SK-N-MC (cell line): ENCODE results near the gene RASSF8.

Experiments
- DNase-seq: peaks from one replicate; pipeline ENCODE4 v3.0.0-alpha.2; 2011; ENCODE audit warnings: low read depth, low spot score
- H3K27ac ChIP-seq: fragments of 200-600 bp; sonication (generic); 2 replicates; pipeline ENCODE4 v1.5.1; 2016; ENCODE audit warnings: mixed run types
- H3K36me3 ChIP-seq: fragments of 200-600 bp; sonication (generic); 2 replicates; pipeline ENCODE4 v1.6.1; 2017; ENCODE audit warnings: antibody characterized with exemption, low read length, mixed read lengths; ENCODE audit not compliant: insufficient read depth
- H3K4me3 ChIP-seq: fragments of 200-600 bp; sonication (generic); 2 replicates; pipeline ENCODE4 v1.5.1; 2016
- H3K9ac ChIP-seq: fragments of 200-600 bp; sonication (generic); 2 replicates; pipeline ENCODE4 v1.8.0; 2017; ENCODE audit warnings: mixed run types, mixed read lengths; ENCODE audit not compliant: insufficient read length
- H3K9me3 ChIP-seq: fragments of 200-600 bp; sonication (generic); 2 replicates; pipeline ENCODE4 v1.6.1; 2017; ENCODE audit warnings: low read depth, mild to moderate bottlenecking, antibody characterized with exemption, low read length, moderate library complexity, mixed read lengths
- EZH2 ChIP-seq: fragments of 200-600 bp; sonication (generic); IDR thresholded peaks from one replicate; pipeline ENCODE4 v1.6.1; 2017; ENCODE audit warnings: antibody characterized with exemption
- FOXP2 ChIP-seq: optimal IDR thresholded peaks from 2 replicates; pipeline ENCODE3; 2011; ENCODE audit warnings: mild to moderate bottlenecking, moderate library complexity; ENCODE audit not compliant: insufficient read depth; ENCODE audit errors: extremely low read length, control extremely low read depth
- POLR2AphosphoS5 ChIP-seq: IDR thresholded peaks from 2 replicates; pipeline ENCODE4 v1.6.1; 2012; ENCODE audit warnings: mild to moderate bottlenecking, low read depth, low read length, borderline replicate concordance

The RASSF8 gene

DNA sequence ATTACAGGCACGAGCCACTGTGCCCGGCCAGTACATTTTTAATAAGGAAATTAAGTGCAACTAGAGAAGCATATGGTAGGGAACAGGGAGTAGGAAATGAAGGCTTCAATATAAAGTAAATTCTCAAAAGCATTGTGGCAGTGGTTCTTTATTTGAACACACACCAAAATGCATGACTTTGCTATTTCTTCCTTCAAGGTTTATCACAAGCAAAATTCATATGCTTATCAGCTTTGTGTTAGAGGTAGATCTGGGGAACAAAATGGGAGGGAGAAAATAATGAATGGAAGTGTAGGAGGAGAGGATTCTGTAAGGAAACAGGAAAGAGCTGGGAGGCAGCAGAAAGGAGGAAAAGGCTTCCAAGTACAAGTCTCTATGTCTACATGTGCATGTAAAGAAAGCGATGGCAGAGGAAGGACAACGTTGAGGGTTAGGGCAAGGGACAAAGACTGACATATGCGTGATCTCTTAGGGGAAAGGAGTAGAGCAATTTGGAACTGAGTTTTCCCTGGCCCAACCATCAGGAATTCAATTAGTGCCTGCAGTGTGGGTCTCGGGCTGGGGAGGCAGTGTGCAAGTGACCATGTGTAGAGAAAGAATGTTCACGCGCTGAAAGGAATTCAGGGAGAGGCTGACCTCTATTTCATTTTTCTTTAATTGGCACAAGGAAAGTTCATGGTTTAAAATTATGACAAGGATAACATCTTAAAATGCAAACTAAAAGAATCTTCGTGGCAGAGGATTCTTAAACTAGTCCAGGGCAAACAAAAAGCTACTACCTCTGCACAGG lies 22.9 kb upstream of the RASSF8 start:
- H3K9ac ChIP-seq, result no peak overlapping the region
- no peak for DNase-seq
- no peak overlapping the region for H3K4me3 ChIP-seq
- TF ChIP-seq EZH2 (no peak), POLR2AphosphoS5 (no peak), FOXP2 (no peak)
- H3K9me3 ChIP-seq, result no peaks in the 10 kb centered on the region
- no peak overlapping the region for H3K27ac ChIP-seq
- H3K36me3 ChIP-seq, result no peaks in the 10 kb centered on the region

DNA sequence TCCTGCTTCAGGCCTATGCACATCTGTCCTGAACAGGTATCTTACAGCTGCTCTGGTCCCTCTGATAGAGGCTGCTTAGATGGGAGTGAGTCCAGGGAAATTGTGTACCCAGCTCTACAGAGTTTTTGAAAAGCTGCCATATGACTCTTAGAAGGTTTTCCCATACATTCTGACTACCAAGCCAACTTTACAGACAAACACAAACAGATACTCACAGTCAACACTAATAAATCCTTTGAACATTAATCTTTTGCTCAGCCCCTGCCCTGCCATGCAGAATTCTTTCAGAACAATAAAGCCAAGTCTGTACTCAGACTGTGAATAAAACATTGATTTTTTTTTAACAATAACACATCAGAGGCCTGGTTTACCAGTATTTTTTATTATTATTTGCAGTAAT lies 21.4 kb upstream of the RASSF8 start:
- no peak overlapping the region for H3K27ac ChIP-seq
- H3K9me3 ChIP-seq, result no peaks in the 10 kb centered on the region
- H3K9ac ChIP-seq, result no peak overlapping the region
- no peaks in the 10 kb centered on the region for H3K36me3 ChIP-seq
- H3K4me3 ChIP-seq, result no peak overlapping the region
- TF ChIP-seq POLR2AphosphoS5 (no peak), EZH2 (no peak), FOXP2 (no peak)
- DNase-seq, result no peak

DNA sequence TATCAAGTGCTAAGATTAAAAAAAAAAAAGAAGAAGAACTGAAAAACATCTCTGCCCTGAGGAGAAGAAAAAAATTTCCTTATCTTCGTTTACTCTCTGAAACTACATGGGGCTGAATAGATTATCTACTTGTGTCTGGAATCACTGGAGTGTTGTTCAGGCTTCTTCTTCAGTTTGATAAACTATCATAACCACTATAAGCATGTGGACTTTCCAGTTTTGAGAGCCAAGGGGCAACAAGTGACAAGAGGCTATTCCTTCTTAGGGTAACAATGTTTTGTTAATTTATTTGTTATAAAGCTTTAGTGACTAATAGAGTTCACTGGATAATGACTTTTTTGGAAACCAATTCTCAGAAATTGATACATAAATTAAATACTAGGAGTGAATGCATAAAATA lies 19.9 kb upstream of the RASSF8 start:
- H3K4me3 ChIP-seq, result no peak overlapping the region
- H3K27ac ChIP-seq, result no peak overlapping the region
- no peak for DNase-seq
- no peak for TF ChIP-seq FOXP2
- TF ChIP-seq POLR2AphosphoS5, result no peak
- TF ChIP-seq EZH2, result no peak
- no peaks in the 10 kb centered on the region for H3K36me3 ChIP-seq
- H3K9me3 ChIP-seq, result no peaks in the 10 kb centered on the region
- no peak overlapping the region for H3K9ac ChIP-seq

DNA sequence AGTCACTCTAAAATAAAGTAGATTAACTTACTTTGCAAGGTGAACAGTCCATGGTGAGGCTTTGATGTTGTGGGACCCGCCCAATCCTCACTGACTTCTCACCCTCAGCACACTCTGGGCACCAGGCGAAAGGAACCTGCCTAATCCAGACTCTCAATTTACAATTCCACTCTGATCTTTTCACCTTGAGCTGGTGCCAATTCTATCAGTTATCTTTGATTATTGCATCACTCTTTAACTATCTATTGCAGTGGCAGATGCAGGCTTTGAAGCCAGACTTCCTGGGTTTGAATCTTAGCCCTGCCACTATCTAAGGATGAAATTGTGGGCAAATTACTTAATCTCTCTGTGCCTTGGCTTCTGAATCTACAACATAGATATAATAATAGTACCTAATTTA lies 18.9 kb upstream of the RASSF8 start:
- no peak for TF ChIP-seq FOXP2
- no peak for TF ChIP-seq POLR2AphosphoS5
- no peak for TF ChIP-seq EZH2
- Histone ChIP-seq H3K27ac (no peak overlapping the region), H3K4me3 (no peak overlapping the region), H3K9me3 (no peaks in the 10 kb centered on the region), H3K36me3 (no peaks in the 10 kb centered on the region), H3K9ac (no peak overlapping the region)
- no peak for DNase-seq

DNA sequence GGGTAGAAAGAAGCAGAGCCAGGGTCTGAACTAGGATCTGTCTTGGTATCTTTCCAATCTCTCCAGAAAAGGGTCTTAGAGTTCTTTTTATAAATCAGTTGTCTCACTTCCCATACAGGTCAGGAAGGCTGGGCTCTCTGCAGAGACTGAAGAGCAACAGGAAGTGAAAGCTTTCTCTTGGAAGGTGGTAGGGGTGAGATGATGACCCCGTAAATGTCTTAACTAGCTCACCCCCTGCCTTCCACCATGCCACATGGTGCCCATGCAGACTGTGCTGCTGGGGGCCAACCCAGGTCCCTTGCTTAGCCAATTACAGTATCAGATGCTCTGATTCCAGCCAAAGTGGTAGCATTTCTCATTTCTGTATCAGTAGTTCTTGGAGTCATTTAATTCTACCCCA lies 17.6 kb upstream of the RASSF8 start:
- Histone ChIP-seq H3K36me3 (no peaks in the 10 kb centered on the region), H3K27ac (no peak overlapping the region), H3K9ac (no peak overlapping the region), H3K9me3 (no peaks in the 10 kb centered on the region), H3K4me3 (no peak overlapping the region)
- no peak for TF ChIP-seq FOXP2
- no peak for TF ChIP-seq POLR2AphosphoS5
- no peak for TF ChIP-seq EZH2
- DNase-seq, result no peak

DNA sequence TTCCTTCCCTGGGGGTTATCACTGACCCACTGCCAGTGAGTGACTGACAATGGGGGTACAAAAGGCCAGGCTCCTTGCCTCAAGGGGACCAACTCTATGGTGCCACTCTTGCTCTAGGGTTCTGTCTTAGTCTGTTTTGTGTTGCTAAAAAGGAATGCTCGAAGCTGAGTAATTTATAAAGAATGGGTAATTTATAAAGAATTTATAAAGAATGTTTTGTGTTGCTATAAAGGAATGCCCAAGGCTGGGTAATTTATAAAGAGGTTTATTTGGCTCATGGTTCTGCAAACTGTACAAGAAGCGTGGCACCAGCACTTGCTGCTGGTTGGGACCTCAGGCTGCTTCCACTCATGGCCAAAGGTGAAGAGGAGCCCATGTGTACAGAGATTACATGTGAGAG lies 15.8 kb upstream of the RASSF8 start:
- Histone ChIP-seq H3K9me3 (no peaks in the 10 kb centered on the region), H3K36me3 (no peaks in the 10 kb centered on the region), H3K9ac (no peak overlapping the region), H3K27ac (no peak overlapping the region), H3K4me3 (no peak overlapping the region)
- no peak for TF ChIP-seq EZH2
- TF ChIP-seq POLR2AphosphoS5, result no peak
- TF ChIP-seq FOXP2, result no peak
- DNase-seq, result no peak

DNA sequence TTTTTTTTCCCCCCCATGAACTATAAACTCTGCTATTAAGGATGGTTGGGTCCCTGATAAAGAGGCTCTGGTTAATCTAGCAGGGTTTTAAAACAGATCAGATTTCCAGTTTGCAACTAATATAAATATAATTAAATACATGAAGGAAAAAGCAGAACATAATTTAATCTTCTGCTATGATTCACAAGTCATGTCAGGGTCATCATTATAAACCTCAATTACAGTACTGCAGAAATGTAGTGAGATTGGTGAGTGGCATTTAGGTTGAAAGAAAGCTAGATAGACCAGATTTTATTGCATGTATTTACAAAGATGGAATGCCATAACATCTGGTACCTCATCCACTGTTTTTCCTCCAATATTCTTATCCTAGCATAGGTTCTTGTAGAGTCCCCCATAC lies 14.5 kb upstream of the RASSF8 start:
- no peak for DNase-seq
- no peaks in the 10 kb centered on the region for H3K36me3 ChIP-seq
- no peak overlapping the region for H3K9ac ChIP-seq
- H3K9me3 ChIP-seq, result no peaks in the 10 kb centered on the region
- H3K27ac ChIP-seq, result no peak overlapping the region
- H3K4me3 ChIP-seq, result no peak overlapping the region
- TF ChIP-seq FOXP2 (no peak), EZH2 (no peak), POLR2AphosphoS5 (no peak)

DNA sequence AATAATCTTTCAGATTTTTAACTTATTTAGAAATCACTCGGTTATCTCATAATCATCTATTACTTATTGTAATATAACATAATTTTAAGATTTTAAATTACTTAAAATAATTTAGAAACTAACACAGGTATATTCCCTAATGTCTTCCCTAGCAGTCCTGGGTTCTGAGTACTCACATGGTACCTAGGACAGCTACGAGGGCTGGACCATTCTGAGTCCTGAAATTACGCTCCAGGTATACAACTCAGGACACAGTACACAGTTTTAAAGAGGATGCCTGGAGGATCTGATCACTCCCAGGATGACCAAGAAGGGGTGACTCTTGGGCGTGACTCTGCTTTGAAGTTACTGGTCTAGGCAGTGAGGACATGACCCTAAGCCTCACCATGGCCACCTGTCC lies 9.1 kb upstream of the RASSF8 start:
- TF ChIP-seq FOXP2 (no peak), POLR2AphosphoS5 (no peak), EZH2 (no peak)
- H3K9me3 ChIP-seq, result no peaks in the 10 kb centered on the region
- no peaks in the 10 kb centered on the region for H3K36me3 ChIP-seq
- DNase-seq, result no peak
- no peak overlapping the region for H3K9ac ChIP-seq
- no peak overlapping the region for H3K4me3 ChIP-seq
- H3K27ac ChIP-seq, result no peak overlapping the region
